Stimulated activated CD4-positive, alpha-beta T cell treated with anti-CD3 and anti-CD28 coated beads, TNF-alpha, amount 100 ng/mL, for 4 hours (primary cell): ENCODE data around the gene ASF1A.

Experiments
- DNase-seq, 3 experiments: peaks; one replicate each; pipeline ENCODE4 v3.0.0-alpha.2; 2020; ENCODE audit warnings: low read depth in 3 of 3

Gene ASF1A

GRCh38 chr6:118913161-118913560, 19.2 kb downstream of the ASF1A start:
- DNase-seq, result no peak

GRCh38 chr6:118914598-118914997, 20.6 kb downstream of the ASF1A start:
- no peak for DNase-seq

- no peak for DNase-seq
These were observed 23.8 kb downstream of the ASF1A start for GRCh38 chr6:118917546-118918328.

GRCh38 chr6:118918329-118918725, 24.4 kb downstream of the ASF1A start:
- DNase-seq, result no peak

- no peak for DNase-seq
These were observed 27.1 kb downstream of the ASF1A start for GRCh38 chr6:118921084-118921483.

- DNase-seq, result no peak
These were observed 29.1 kb downstream of the ASF1A start for GRCh38 chr6:118923035-118923434.

- DNase-seq, result no peak
These were observed 36.7 kb downstream of the ASF1A start for GRCh38 chr6:118930680-118931079.

GRCh38 chr6:118931436-118931835, 37.5 kb downstream of the ASF1A start:
- DNase-seq, result no peak

GRCh38 chr6:118932421-118932820, 38.5 kb downstream of the ASF1A start:
- no peak for DNase-seq

GRCh38 chr6:118933855-118934460, 40.0 kb downstream of the ASF1A start:
- no peak for DNase-seq

- peak; percentile 78 to 82 (median 78) for DNase-seq
These were observed 40.7 kb downstream of the ASF1A start, which contains the start of gene MCM9 for GRCh38 chr6:118934461-118935330. MCM9 (minus strand) TSS chr6:118935159; CDS start chr6:118931723, 3,436 bp downstream.

GRCh38 chr6:118935331-118935668, 41.3 kb downstream of the ASF1A start:
- DNase-seq, result no peak

- DNase-seq, result no peak
These were observed 42.2 kb downstream of the ASF1A start for GRCh38 chr6:118935978-118936703.

- no peak for DNase-seq
These were observed 45.7 kb downstream of the ASF1A start for GRCh38 chr6:118939683-118940082.

GRCh38 chr6:118940770-118941169, 46.8 kb downstream of the ASF1A start:
- DNase-seq, result no peak

GRCh38 chr6:118945217-118945616, 51.3 kb downstream of the ASF1A start:
- DNase-seq, result no peak

GRCh38 chr6:118952683-118953082, 58.7 kb downstream of the ASF1A start:
- no peak for DNase-seq

GRCh38 chr6:118953391-118953790, 59.4 kb downstream of the ASF1A start:
- no peak for DNase-seq
